HFF-Myc (cell line): ENCODE data around the gene ZNF710.

Experiments used
- DNase-seq: peaks from one replicate; pipeline ENCODE4 v3.0.0-alpha.2; 2011; ENCODE audit warnings: low read depth; ENCODE audit errors: extremely low read depth
- H3K4me3 ChIP-seq: replicated peaks from 2 replicates; pipeline ENCODE4 v1.5.1; 2011; ENCODE audit warnings: low read depth, mild to moderate bottlenecking, control low read depth, low read length
- TF ChIP-seq, protein P1 (sequence below): IDR thresholded peaks from 2 replicates; pipeline ENCODE4 v1.5.1; 2012; ENCODE audit warnings: mild to moderate bottlenecking, low read depth, low read length, control low read depth; ENCODE audit errors: missing control alignments

ZNF710 gene

DNA sequence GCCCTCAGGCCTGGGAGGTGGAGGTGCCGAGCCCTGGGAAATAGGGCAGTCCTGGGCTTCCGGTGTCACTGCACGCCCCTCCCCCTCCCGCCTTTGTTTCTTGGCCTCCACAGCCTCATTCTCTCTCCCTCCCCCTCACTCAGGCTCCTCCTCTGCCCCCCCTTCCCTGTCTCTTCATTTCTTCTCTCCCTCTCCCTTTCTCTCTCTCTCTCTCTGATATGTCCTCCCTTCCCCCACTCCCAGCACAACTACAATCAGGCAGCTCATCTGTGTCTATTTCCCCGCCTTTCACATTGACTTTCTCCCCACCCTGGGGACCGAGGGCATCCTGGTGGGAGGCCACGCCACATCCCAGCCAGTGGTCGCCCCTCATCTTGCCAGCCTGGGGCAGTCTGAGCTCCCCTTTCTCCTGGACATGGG lies 60.9 kb downstream of the ZNF710 start:
- no peak for DNase-seq
- H3K4me3 ChIP-seq = no peak overlapping the region
- TF ChIP-seq, protein P1, sequence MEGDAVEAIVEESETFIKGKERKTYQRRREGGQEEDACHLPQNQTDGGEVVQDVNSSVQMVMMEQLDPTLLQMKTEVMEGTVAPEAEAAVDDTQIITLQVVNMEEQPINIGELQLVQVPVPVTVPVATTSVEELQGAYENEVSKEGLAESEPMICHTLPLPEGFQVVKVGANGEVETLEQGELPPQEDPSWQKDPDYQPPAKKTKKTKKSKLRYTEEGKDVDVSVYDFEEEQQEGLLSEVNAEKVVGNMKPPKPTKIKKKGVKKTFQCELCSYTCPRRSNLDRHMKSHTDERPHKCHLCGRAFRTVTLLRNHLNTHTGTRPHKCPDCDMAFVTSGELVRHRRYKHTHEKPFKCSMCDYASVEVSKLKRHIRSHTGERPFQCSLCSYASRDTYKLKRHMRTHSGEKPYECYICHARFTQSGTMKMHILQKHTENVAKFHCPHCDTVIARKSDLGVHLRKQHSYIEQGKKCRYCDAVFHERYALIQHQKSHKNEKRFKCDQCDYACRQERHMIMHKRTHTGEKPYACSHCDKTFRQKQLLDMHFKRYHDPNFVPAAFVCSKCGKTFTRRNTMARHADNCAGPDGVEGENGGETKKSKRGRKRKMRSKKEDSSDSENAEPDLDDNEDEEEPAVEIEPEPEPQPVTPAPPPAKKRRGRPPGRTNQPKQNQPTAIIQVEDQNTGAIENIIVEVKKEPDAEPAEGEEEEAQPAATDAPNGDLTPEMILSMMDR = no peak

DNA sequence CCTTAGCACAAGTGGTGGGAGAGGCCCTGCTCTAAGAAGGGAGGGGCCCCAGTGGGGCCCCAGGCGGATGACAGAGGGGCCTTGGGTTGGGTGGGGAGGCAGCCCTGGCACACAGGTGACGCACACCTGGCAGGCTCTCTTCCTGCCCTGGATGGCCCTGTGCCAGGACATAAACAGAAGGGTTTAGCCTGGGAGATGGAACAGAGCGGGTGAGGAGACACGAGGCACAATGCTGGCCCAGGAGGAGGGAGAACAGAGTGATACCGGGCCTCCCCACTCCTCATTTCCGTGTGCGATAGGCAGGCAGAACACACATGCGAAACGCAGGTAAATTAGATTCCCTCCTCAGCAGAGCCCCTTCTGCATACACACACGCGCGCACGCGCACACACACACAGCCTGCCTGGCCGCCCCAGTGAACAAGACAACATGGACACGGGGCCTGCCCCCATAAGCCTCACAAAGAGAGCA lies 61.4 kb downstream of the ZNF710 start:
- TF ChIP-seq, protein P1 = no peak
- no peak overlapping the region for H3K4me3 ChIP-seq
- no peak for DNase-seq

DNA sequence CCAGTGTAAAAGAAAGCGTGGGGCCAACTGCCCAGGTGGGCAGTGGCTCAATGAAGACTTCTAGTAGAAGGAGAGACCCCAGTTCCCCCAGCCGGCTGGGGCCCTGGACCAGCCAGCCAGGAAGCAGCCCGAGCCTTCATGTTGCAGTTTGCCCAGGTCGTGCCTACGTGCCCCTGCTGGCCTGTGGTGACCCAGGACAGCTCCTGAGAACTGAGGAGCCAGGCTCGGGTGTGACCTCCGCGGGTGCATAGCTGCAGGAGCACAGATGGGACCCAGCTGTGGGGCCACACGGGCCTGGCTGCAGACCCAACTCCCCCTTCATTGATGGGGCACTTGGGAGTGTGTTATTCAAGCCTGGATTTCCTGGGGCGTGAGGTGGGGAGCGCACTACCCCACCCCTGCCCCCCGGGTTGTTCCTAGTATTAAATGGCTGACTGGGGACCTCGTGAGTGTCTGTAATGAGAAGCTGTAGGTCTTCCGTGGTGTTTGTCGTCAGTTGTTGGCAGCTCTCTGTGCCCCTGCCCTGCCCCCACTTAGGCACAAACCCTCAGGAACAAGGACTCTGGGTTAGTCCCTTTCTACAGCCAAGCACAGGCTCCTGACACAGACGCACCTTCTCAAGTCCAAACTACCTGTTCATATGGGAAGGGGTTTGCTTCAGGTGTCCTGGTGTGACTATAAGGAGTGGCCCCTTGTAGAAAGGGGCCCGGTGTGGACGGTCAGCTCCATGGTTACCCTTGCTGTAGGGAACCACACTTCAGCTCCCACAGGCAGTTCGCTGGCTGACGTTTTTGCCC lies 62.0 kb downstream of the ZNF710 start:
- TF ChIP-seq, protein P1 = no peak
- DNase-seq = no peak
- no peak overlapping the region for H3K4me3 ChIP-seq

DNA sequence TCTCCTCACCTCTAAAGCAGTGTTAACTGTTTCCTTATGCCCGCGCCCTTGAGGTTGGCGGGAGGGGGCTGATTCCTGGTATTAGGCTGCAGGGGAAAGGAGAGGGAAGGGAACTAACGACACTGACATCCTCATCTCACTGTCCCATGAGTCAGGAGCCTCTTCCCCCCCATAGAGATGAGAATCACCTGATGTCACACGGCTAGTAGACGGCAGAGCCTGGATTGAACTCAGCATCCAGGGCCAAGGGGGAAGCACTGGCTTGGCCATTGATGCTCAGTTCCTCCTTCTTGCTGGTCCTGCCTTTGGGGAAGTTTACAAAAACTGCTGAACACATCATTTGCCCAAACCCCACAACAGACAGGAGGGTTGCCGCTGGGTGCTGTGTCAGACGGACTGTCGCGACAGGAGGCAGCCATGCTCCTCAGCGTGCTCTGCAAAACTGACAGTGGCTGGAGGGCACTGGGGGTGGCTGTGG lies 62.7 kb downstream of the ZNF710 start:
- no peak for DNase-seq
- no peak overlapping the region for H3K4me3 ChIP-seq
- TF ChIP-seq, protein P1 = no peak

DNA sequence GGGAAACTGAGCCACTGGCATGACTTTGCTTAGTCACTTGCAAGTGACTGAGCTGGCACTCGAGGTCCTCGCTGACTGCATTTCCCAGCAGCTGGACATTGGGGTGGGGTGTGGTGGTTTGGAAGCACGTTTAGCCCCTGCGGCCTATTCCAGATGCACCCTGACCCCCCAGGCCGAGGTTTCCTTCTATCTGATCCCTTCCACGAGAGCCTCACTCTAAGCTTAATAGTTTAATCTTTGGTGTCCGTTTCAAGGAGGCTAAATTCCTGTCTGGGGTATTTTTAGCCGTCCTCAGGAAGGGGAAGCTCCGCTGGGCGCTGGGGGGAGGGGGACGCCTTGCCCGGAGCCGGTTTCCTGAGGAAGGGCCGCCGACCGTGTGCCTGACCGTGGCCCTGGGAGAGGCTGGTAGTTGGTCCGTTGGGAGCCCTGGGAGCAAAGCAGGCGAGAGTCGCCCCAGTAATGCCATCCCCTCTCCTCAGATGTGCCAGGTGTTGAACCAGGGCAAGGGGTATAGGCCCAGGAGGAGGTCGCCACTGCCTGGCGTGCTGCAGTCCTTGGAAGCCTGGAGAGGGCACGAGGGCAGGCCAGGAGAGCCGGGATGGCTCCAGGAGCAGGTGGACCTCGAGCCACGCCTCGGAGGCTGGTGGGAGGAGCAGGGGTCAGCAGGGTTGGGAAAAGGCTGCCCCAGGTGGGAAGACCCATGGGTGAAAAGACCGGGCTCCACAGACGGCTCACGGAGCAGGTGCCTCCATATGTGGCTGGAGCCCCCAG lies 64.0 kb downstream of the ZNF710 start:
- TF ChIP-seq, protein P1 = no peak
- no peak overlapping the region for H3K4me3 ChIP-seq
- no peak for DNase-seq

DNA sequence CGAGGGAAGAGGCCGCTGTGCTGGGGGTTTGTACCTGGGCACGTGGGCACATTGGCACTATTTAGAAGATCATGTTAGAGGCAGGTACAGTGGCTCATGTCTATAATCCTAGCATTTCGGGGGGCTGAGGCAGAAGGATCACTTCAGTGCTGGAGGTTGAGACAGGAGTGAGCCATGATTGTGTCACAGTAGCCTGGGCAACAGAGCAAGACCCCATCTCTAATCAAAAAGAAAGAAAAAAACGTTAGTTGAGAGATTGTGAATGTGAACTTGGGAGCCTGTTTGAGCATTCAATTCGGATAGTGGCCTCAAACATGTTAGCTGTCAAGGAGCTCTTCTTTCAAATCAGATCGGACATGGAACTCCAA lies 64.5 kb downstream of the ZNF710 start:
- TF ChIP-seq, protein P1 = no peak
- DNase-seq = no peak
- no peak overlapping the region for H3K4me3 ChIP-seq
